CD4-positive, alpha-beta memory T cell (primary cell): Measurements from ENCODE around the gene PDE4B. TPM values are rescaled to one million over a fixed set of nuclear protein-coding genes. Genes with fewer than 3 reads are reported as not detected.

Source experiments
- CTCF ChIA-PET: fragments of 350-600 bp; sonication (Branson Sonifier 250); formaldehyde crosslinking; loops from one replicate; lab custom pipeline; 2021; ENCODE audit warnings: inconsistent platforms; ENCODE audit not compliant: partially characterized antibody; lab: Charles Lee
- POLR2A ChIA-PET: fragments of 350-600 bp; sonication (Branson Sonifier 250); formaldehyde crosslinking; loops from one replicate; lab custom pipeline; 2021; ENCODE audit not compliant: partially characterized antibody; lab: Charles Lee
- DNase-seq, 5 donors: peaks; one replicate each; pipeline versions ENCODE4 v3.0.0 to v3.0.0-alpha.2; 2020 to 2022; ENCODE audit warnings: mixed read lengths in 1 of 5
- H3K27ac ChIP-seq: one replicate; pipeline ENCODE4 v1.7.0; 2013; ENCODE audit warnings: low read depth, low read length
- H3K27me3 ChIP-seq: 2 replicates; pipeline ENCODE4 v1.7.0; 2013; ENCODE audit warnings: mild to moderate bottlenecking, low read length, moderate library complexity; ENCODE audit not compliant: insufficient read depth
- H3K36me3 ChIP-seq: 2 replicates; pipeline ENCODE4 v1.7.0; 2013; ENCODE audit warnings: mild to moderate bottlenecking, low read length, moderate library complexity; ENCODE audit not compliant: insufficient read depth
- H3K4me1 ChIP-seq: 2 replicates; pipeline ENCODE4 v1.7.0; 2013; ENCODE audit warnings: mild to moderate bottlenecking, low read length, moderate library complexity; ENCODE audit not compliant: insufficient read depth
- H3K4me3 ChIP-seq, 2 donors: one replicate each; pipeline ENCODE4 v1.7.0; 2013; ENCODE audit warnings: low read length in 2 of 2, mild to moderate bottlenecking in 1 of 2
- H3K9me3 ChIP-seq, 2 donors: one replicate each; pipeline ENCODE4 v1.7.0; 2013; ENCODE audit warnings: low read length in 2 of 2, control low read depth in 1 of 2; ENCODE audit not compliant: control insufficient read depth in 1 of 2
- H3K27ac Mint-ChIP-seq, 7 donors: one replicate each; pipeline ENCODE4 v1.8.0; 2020 to 2021; ENCODE audit warnings: mixed read lengths in 7 of 7, mild to moderate bottlenecking in 6 of 7, inconsistent platforms in 3 of 7, moderate library complexity in 3 of 7
- H3K27me3 Mint-ChIP-seq, 2 donors: one replicate each; pipeline ENCODE4 v1.8.0; 2020 to 2021; ENCODE audit warnings: mixed read lengths in 2 of 2
- H3K36me3 Mint-ChIP-seq, 2 donors: one replicate each; pipeline ENCODE4 v1.8.0; 2020 to 2021; ENCODE audit warnings: mixed read lengths in 2 of 2, inconsistent platforms in 1 of 2, mild to moderate bottlenecking in 1 of 2
- H3K4me1 Mint-ChIP-seq, 4 donors: one replicate each; pipeline ENCODE4 v1.8.0; 2020 to 2021; ENCODE audit warnings: mixed read lengths in 4 of 4, mild to moderate bottlenecking in 1 of 4
- H3K4me3 Mint-ChIP-seq, 8 donors: one replicate each; pipeline ENCODE4 v1.8.0; 2020 to 2021; ENCODE audit warnings: mixed read lengths in 8 of 8, mild to moderate bottlenecking in 7 of 8, moderate library complexity in 6 of 8, inconsistent platforms in 3 of 8
- H3K9me3 Mint-ChIP-seq, 8 donors: one replicate each; pipeline ENCODE4 v1.8.0; 2020 to 2021; ENCODE audit warnings: mixed read lengths in 8 of 8, mild to moderate bottlenecking in 5 of 8, inconsistent platforms in 3 of 8, moderate library complexity in 1 of 8
- intact Hi-C: fragments of 100-400 bp; cut with micrococcal nuclease; formaldehyde crosslinking; loops from one replicate; pipeline ENCODE4 v1.15.1; 2023
- polyA plus RNA-seq, 2 donors: library from polyadenylated mRNA; unstranded; fragments of 300-500 nt; fragmentation: Illumina TruSeq; gene quantifications; one replicate each; pipeline ENCODE4 v1.2.3, GENCODE V29; 2021
- total RNA-seq, 2 experiments: library from RNA; stranded (reverse); gene quantifications; one replicate each; pipeline ENCODE4 v1.2.3, GENCODE V29; 2021

The PDE4B gene
- total and polyA plus RNA-seq, 4 experiments from 2014 or later = 33.8 to 116 (median 40.7) TPM

- Histone ChIP-seq H3K4me3 (no peak overlapping the region), H3K36me3 (no peaks in the 10 kb centered on the region), H3K4me1 (no peaks in the 10 kb centered on the region), H3K9me3 (no peaks in the 10 kb centered on the region), H3K27me3 (no peaks in the 10 kb centered on the region), H3K27ac (no peak overlapping the region)
- DNase-seq = no peak
- H3K27me3 Mint-ChIP-seq = peaks cover 8 to 13% of the 10 kb centered on the region in 2 donors
- POLR2A ChIA-PET = no interaction called here
- intact Hi-C loops = no loop called here
- no peaks in the 10 kb centered on the region for H3K4me1 Mint-ChIP-seq
- no peaks in the 10 kb centered on the region for H3K36me3 Mint-ChIP-seq
- H3K9me3 Mint-ChIP-seq = peaks cover 0 to 2% (median 0%) of the 10 kb centered on the region in 8 donors
- H3K4me3 Mint-ChIP-seq = no peak overlapping the region
- CTCF ChIA-PET = no interaction called here
- no peak overlapping the region for H3K27ac Mint-ChIP-seq
Measured at GRCh38 chr1:65762081-65762862, 30.4 kb upstream of the PDE4B start.

- ChIA-PET CTCF (no interaction called here), POLR2A (no interaction called here)
- Mint-ChIP-seq H3K27ac (no peak overlapping the region), H3K4me1 (no peaks in the 10 kb centered on the region), H3K27me3 (peaks cover 8 to 14% of the 10 kb centered on the region in 2 donors), H3K4me3 (no peak overlapping the region), H3K9me3 (peaks cover 0 to 2% (median 0%) of the 10 kb centered on the region in 8 donors), H3K36me3 (no peaks in the 10 kb centered on the region)
- intact Hi-C loops = no loop called here
- DNase-seq = no peak
- Histone ChIP-seq H3K4me3 (no peak overlapping the region), H3K36me3 (no peaks in the 10 kb centered on the region), H3K4me1 (no peaks in the 10 kb centered on the region), H3K27me3 (no peaks in the 10 kb centered on the region), H3K27ac (no peak overlapping the region), H3K9me3 (no peaks in the 10 kb centered on the region)
Measured at GRCh38 chr1:65764052-65764451, 28.6 kb upstream of the PDE4B start.

- peaks cover 0 to 2% (median 0%) of the 10 kb centered on the region in 8 donors for H3K9me3 Mint-ChIP-seq
- H3K4me3 Mint-ChIP-seq = no peak overlapping the region
- no peak overlapping the region for H3K4me3 ChIP-seq
- H3K4me1 ChIP-seq = no peaks in the 10 kb centered on the region
- intact Hi-C loops = no loop called here
- DNase-seq = no peak
- H3K36me3 Mint-ChIP-seq = no peaks in the 10 kb centered on the region
- CTCF ChIA-PET = no interaction called here
- H3K9me3 ChIP-seq = no peaks in the 10 kb centered on the region
- H3K27ac ChIP-seq = no peak overlapping the region
- no peaks in the 10 kb centered on the region for H3K36me3 ChIP-seq
- POLR2A ChIA-PET = no interaction called here
- peaks cover 7 to 14% of the 10 kb centered on the region in 2 donors for H3K27me3 Mint-ChIP-seq
- no peak overlapping the region for H3K27ac Mint-ChIP-seq
- no peaks in the 10 kb centered on the region for H3K27me3 ChIP-seq
- no peaks in the 10 kb centered on the region for H3K4me1 Mint-ChIP-seq
Measured at GRCh38 chr1:65765631-65766030, 27.1 kb upstream of the PDE4B start.

- H3K27me3 ChIP-seq = no peaks in the 10 kb centered on the region
- intact Hi-C loops = no loop called here
- no peaks in the 10 kb centered on the region for H3K4me1 ChIP-seq
- ChIA-PET POLR2A (no interaction called here), CTCF (no interaction called here)
- H3K9me3 ChIP-seq = no peaks in the 10 kb centered on the region
- DNase-seq = no peak
- H3K4me3 Mint-ChIP-seq = no peak overlapping the region
- H3K9me3 Mint-ChIP-seq = peaks cover 0 to 2% (median 0%) of the 10 kb centered on the region in 8 donors
- no peak overlapping the region for H3K27ac ChIP-seq
- H3K27ac Mint-ChIP-seq = no peak overlapping the region
- no peaks in the 10 kb centered on the region for H3K36me3 Mint-ChIP-seq
- H3K4me1 Mint-ChIP-seq = no peaks in the 10 kb centered on the region
- no peaks in the 10 kb centered on the region for H3K36me3 ChIP-seq
- H3K27me3 Mint-ChIP-seq = peaks cover 3 to 8% of the 10 kb centered on the region in 2 donors
- H3K4me3 ChIP-seq = no peak overlapping the region
Measured at GRCh38 chr1:65769636-65770035, 23.1 kb upstream of the PDE4B start.

GRCh38 chr1:65772607-65773006 lies 20.1 kb upstream of the PDE4B start:
- H3K27me3 ChIP-seq = no peaks in the 10 kb centered on the region
- intact Hi-C loops = no loop called here
- Mint-ChIP-seq H3K9me3 (peaks cover 0 to 5% (median 1%) of the 10 kb centered on the region in 8 donors), H3K4me1 (no peaks in the 10 kb centered on the region), H3K36me3 (no peaks in the 10 kb centered on the region), H3K27ac (no peak overlapping the region), H3K27me3 (peaks cover 5 to 6% of the 10 kb centered on the region in 2 donors), H3K4me3 (no peak overlapping the region)
- no peaks in the 10 kb centered on the region for H3K36me3 ChIP-seq
- H3K4me1 ChIP-seq = no peaks in the 10 kb centered on the region
- H3K9me3 ChIP-seq = no peaks in the 10 kb centered on the region
- no peak overlapping the region for H3K27ac ChIP-seq
- CTCF ChIA-PET = no interaction called here
- no peak for DNase-seq
- POLR2A ChIA-PET = no interaction called here
- no peak overlapping the region for H3K4me3 ChIP-seq

- Mint-ChIP-seq H3K36me3 (no peaks in the 10 kb centered on the region), H3K4me3 (no peak overlapping the region), H3K27me3 (peaks cover 4 to 9% of the 10 kb centered on the region in 2 donors), H3K4me1 (no peaks in the 10 kb centered on the region), H3K9me3 (peaks cover 0 to 7% (median under 1%) of the 10 kb centered on the region in 8 donors), H3K27ac (no peak overlapping the region)
- intact Hi-C loops = no loop called here
- Histone ChIP-seq H3K4me3 (no peak overlapping the region), H3K27ac (no peak overlapping the region), H3K36me3 (no peaks in the 10 kb centered on the region), H3K4me1 (no peaks in the 10 kb centered on the region), H3K9me3 (no peaks in the 10 kb centered on the region), H3K27me3 (no peaks in the 10 kb centered on the region)
- DNase-seq = no peak
- CTCF ChIA-PET = no interaction called here
- POLR2A ChIA-PET = no interaction called here
Measured at GRCh38 chr1:65773391-65774123, 19.1 kb upstream of the PDE4B start.

GRCh38 chr1:65788762-65789161 lies 3.9 kb upstream of the PDE4B start:
- Histone ChIP-seq H3K36me3 (no peaks in the 10 kb centered on the region), H3K4me1 (no peaks in the 10 kb centered on the region), H3K27ac (no peak overlapping the region), H3K27me3 (peaks cover 3% of the 10 kb centered on the region), H3K4me3 (no peak overlapping the region), H3K9me3 (no peaks in the 10 kb centered on the region)
- Mint-ChIP-seq H3K36me3 (no peaks in the 10 kb centered on the region), H3K27ac (no peak overlapping the region), H3K27me3 (peaks cover 12 to 20% of the 10 kb centered on the region in 2 donors), H3K4me3 (no peak overlapping the region), H3K9me3 (peaks cover 0 to 10% (median 5%) of the 10 kb centered on the region in 8 donors), H3K4me1 (peaks cover 0 to 5% (median 2%) of the 10 kb centered on the region in 4 donors)
- ChIA-PET POLR2A (no interaction called here), CTCF (no interaction called here)
- DNase-seq = no peak
- intact Hi-C loops = no loop called here
